ENCODE measurements around the gene SYNE2.
"Not testable (repeated sequence)": the region's sequence is repeated elsewhere in the genome, so short reads cannot be mapped to it uniquely, and the experiment has no call there.

The SYNE2 gene

GRCh38 chr14:64190974-64191502 lies 338.2 kb downstream of the SYNE2 start:
- no peak for DNase-seq (ENCODE audit: low read depth in 2 of 2, low spot score in 1 of 2)

GRCh38 chr14:64191756-64192155 lies 339.0 kb downstream of the SYNE2 start:
- no peak for DNase-seq (ENCODE audit: low read depth in 2 of 2, low spot score in 1 of 2)

GRCh38 chr14:64193821-64194220 lies 341.0 kb downstream of the SYNE2 start:
- DNase-seq (ENCODE audit: low read depth in 2 of 2, low spot score in 1 of 2) = no peak

GRCh38 chr14:64194404-64194803 lies 341.6 kb downstream of the SYNE2 start:
- no peak for DNase-seq (ENCODE audit: low read depth in 2 of 2, low spot score in 1 of 2)

GRCh38 chr14:64195199-64195598 lies 342.4 kb downstream of the SYNE2 start:
- DNase-seq (ENCODE audit: low read depth in 2 of 2, low spot score in 1 of 2) = no peak

- no peak for DNase-seq (ENCODE audit: low read depth in 2 of 2, low spot score in 1 of 2)
These were observed 343.3 kb downstream of the SYNE2 start for GRCh38 chr14:64196056-64196455.

GRCh38 chr14:64196814-64197411 lies 344.1 kb downstream of the SYNE2 start:
- DNase-seq (ENCODE audit: low read depth in 2 of 2, low spot score in 1 of 2) = no peak

GRCh38 chr14:64197996-64198395 lies 345.2 kb downstream of the SYNE2 start:
- no peak for DNase-seq (ENCODE audit: low read depth in 2 of 2, low spot score in 1 of 2)

GRCh38 chr14:64198486-64198885 lies 345.7 kb downstream of the SYNE2 start:
- DNase-seq (ENCODE audit: low read depth in 2 of 2, low spot score in 1 of 2) = no peak

- DNase-seq (ENCODE audit: low read depth in 2 of 2, low spot score in 1 of 2) = no peak
These were observed 347.4 kb downstream of the SYNE2 start for GRCh38 chr14:64200170-64200569.

- no peak for DNase-seq (ENCODE audit: low read depth in 2 of 2, low spot score in 1 of 2)
These were observed 348.5 kb downstream of the SYNE2 start for GRCh38 chr14:64201296-64201695.

GRCh38 chr14:64201921-64202545 lies 349.2 kb downstream of the SYNE2 start:
- no peak for DNase-seq (ENCODE audit: low read depth in 2 of 2, low spot score in 1 of 2)

GRCh38 chr14:64202716-64203115 lies 349.9 kb downstream of the SYNE2 start:
- DNase-seq (ENCODE audit: low read depth in 2 of 2, low spot score in 1 of 2) = no peak

GRCh38 chr14:64203366-64204006 lies 350.7 kb downstream of the SYNE2 start:
- no peak for DNase-seq (ENCODE audit: low read depth in 2 of 2, low spot score in 1 of 2)

- DNase-seq (ENCODE audit: low read depth in 2 of 2, low spot score in 1 of 2) = no peak
These were observed 355.5 kb downstream of the SYNE2 start for GRCh38 chr14:64208261-64208660.

GRCh38 chr14:64208981-64209380 lies 356.2 kb downstream of the SYNE2 start:
- DNase-seq (ENCODE audit: low read depth in 2 of 2, low spot score in 1 of 2) = no peak

GRCh38 chr14:64209444-64210131 lies 356.8 kb downstream of the SYNE2 start:
- DNase-seq (ENCODE audit: low read depth in 2 of 2, low spot score in 1 of 2) = no peak

- DNase-seq (ENCODE audit: low read depth in 2 of 2, low spot score in 1 of 2) = no peak
These were observed 357.4 kb downstream of the SYNE2 start for GRCh38 chr14:64210216-64210615.

- DNase-seq (ENCODE audit: low read depth in 2 of 2, low spot score in 1 of 2) = not testable (repeated sequence)
These were observed 358.1 kb downstream of the SYNE2 start for GRCh38 chr14:64210912-64211311.

- no peak for DNase-seq (ENCODE audit: low read depth in 2 of 2, low spot score in 1 of 2)
These were observed 359.9 kb downstream of the SYNE2 start for GRCh38 chr14:64212666-64213065.

- DNase-seq (ENCODE audit: low read depth in 2 of 2, low spot score in 1 of 2) = no peak
These were observed 360.3 kb downstream of the SYNE2 start for GRCh38 chr14:64213086-64213485.
